ENCODE measurements around the gene CCL27.
A peak's percentile ranks its signal among the peaks of the same experiment; 100 is the strongest.

The CCL27 gene

GRCh38 chr9:34664281-34665066, 2.0 kb upstream of the CCL27 start:
- no peaks in the 10 kb centered on the region for H3K36me3 ChIP-seq (ENCODE audit: low read length)
- H3K79me2 ChIP-seq (ENCODE audit: insufficient read depth, low read length) = no peaks in the 10 kb centered on the region
- H3K27me3 ChIP-seq (ENCODE audit: low read length) = no peaks in the 10 kb centered on the region
- H2AFZ ChIP-seq (ENCODE audit: low read depth, low read length, severe bottlenecking) = peak overlapping the region; percentile 91
- no peak for TF ChIP-seq EZH2phosphoT487 (conservative IDR thresholded peaks at IDR 0.05; ENCODE audit: low read length)
- TF ChIP-seq CTCF (IDR thresholded peaks at IDR 0.05; ENCODE audit: insufficient read depth, low read length, poor library complexity, severe bottlenecking) = peak; percentile 100
- H3F3A ChIP-seq (ENCODE audit: insufficient read depth) = peaks cover 16% of the 10 kb centered on the region
- peak overlapping the region; percentile 3; the same call in 1 of the 2 replicates for H3K27ac ChIP-seq (ENCODE audit: low read depth, low read length)
- peak overlapping the region; percentile 81 for H3K4me2 ChIP-seq (ENCODE audit: low read depth, low read length, poor library complexity, severe bottlenecking)
- H3K9me3 ChIP-seq (ENCODE audit: insufficient read depth, low read length) = no peaks in the 10 kb centered on the region
- peak overlapping the region; percentile 54 for H3K4me3 ChIP-seq (ENCODE audit: insufficient read depth, low read length, poor library complexity, severe bottlenecking)
- peak overlapping the region; percentile 52 for H3K9ac ChIP-seq (ENCODE audit: low read length)
- H3K9me2 ChIP-seq (replicated peaks; ENCODE audit: insufficient read depth, low read length) = no peaks in the 10 kb centered on the region
- H4K20me1 ChIP-seq (ENCODE audit: low read depth, low read length) = no peaks in the 10 kb centered on the region

- no peak overlapping the region for H3K4me3 ChIP-seq (ENCODE audit: insufficient read depth, low read length, poor library complexity, severe bottlenecking)
- H3K4me2 ChIP-seq (ENCODE audit: low read depth, low read length, poor library complexity, severe bottlenecking) = no peak overlapping the region
Observed at GRCh38 chr9:34663303-34663605, 797 bp upstream of the CCL27 start.

DNA sequence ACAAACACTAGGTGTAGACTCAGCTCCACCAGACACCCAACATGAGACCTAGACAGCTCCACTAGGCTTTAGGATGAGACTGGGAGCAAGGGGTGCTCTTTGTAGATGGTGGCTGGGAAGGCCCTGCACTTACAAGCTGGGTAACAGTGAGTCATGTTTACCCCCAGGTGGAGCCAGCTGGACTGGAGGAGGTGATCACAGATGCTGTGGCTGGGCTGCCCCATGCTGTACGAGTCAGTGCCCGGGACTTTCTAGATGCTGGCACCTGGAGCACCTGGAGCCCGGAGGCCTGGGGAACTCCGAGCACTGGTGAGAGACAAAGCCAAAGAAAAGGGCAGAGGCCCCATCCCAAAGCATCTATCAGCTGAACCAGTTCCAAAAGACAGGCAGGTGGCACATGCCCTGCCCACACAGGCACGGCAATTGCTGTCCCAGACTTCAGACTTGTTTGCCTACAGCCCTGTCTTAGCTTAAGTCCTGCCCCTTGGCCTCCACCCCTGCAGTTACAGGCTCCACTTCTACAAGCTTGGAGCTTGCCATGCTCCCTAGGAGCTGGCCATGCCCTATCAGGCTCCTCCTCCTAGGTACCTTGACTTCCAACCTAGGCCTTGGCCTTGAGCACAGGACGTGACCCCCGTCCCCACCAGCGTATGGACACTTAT, 2.7 kb downstream of the CCL27 start:
- H3K36me3 ChIP-seq (ENCODE audit: low read length) = no peaks in the 10 kb centered on the region
- no peak overlapping the region for H2AFZ ChIP-seq (ENCODE audit: low read depth, low read length, severe bottlenecking)
- H3F3A ChIP-seq (ENCODE audit: insufficient read depth) = peaks cover 3% of the 10 kb centered on the region; the same call in 1 of the 2 replicates
- H3K79me2 ChIP-seq (ENCODE audit: insufficient read depth, low read length) = no peaks in the 10 kb centered on the region
- no peaks in the 10 kb centered on the region for H4K20me1 ChIP-seq (ENCODE audit: low read depth, low read length)
- H3K9ac ChIP-seq (ENCODE audit: low read length) = no peak overlapping the region
- no peaks in the 10 kb centered on the region for H3K9me2 ChIP-seq (replicated peaks; ENCODE audit: insufficient read depth, low read length)
- no peak overlapping the region for H3K4me2 ChIP-seq (ENCODE audit: low read depth, low read length, poor library complexity, severe bottlenecking)
- H3K27me3 ChIP-seq (ENCODE audit: low read length) = no peaks in the 10 kb centered on the region
- H3K27ac ChIP-seq (ENCODE audit: low read depth, low read length) = no peak overlapping the region
- H3K9me3 ChIP-seq (ENCODE audit: insufficient read depth, low read length) = no peaks in the 10 kb centered on the region
- H3K4me3 ChIP-seq (ENCODE audit: insufficient read depth, low read length, poor library complexity, severe bottlenecking) = no peak overlapping the region
- no peak for TF ChIP-seq CTCF (IDR thresholded peaks at IDR 0.05; ENCODE audit: insufficient read depth, low read length, poor library complexity, severe bottlenecking)
- no peak for TF ChIP-seq EZH2phosphoT487 (conservative IDR thresholded peaks at IDR 0.05; ENCODE audit: low read length)

More at GRCh38 chr9:34663303-34663605, 797 bp upstream of the CCL27 start:
- H3K9ac ChIP-seq (ENCODE audit: low read length) = no peak overlapping the region
- no peaks in the 10 kb centered on the region for H3K36me3 ChIP-seq (ENCODE audit: low read length)
- H2AFZ ChIP-seq (ENCODE audit: low read depth, low read length, severe bottlenecking) = no peak overlapping the region
- no peaks in the 10 kb centered on the region for H3K27me3 ChIP-seq (ENCODE audit: low read length)
- H3K9me3 ChIP-seq (ENCODE audit: insufficient read depth, low read length) = no peaks in the 10 kb centered on the region
- no peaks in the 10 kb centered on the region for H3K9me2 ChIP-seq (replicated peaks; ENCODE audit: insufficient read depth, low read length)
- no peaks in the 10 kb centered on the region for H3K79me2 ChIP-seq (ENCODE audit: insufficient read depth, low read length)
- H3K27ac ChIP-seq (ENCODE audit: low read depth, low read length) = no peak overlapping the region
- TF ChIP-seq EZH2phosphoT487 (conservative IDR thresholded peaks at IDR 0.05; ENCODE audit: low read length) (no peak), CTCF (IDR thresholded peaks at IDR 0.05; ENCODE audit: insufficient read depth, low read length, poor library complexity, severe bottlenecking) (no peak)
- no peaks in the 10 kb centered on the region for H4K20me1 ChIP-seq (ENCODE audit: low read depth, low read length)
- peaks cover 16% of the 10 kb centered on the region for H3F3A ChIP-seq (ENCODE audit: insufficient read depth)

All from SU-DHL-6 (cell line).